Left ventricle myocardium inferior (tissue), 1 donor: ENCODE results near the gene TUBA8. TPM values are rescaled to one million over a fixed set of nuclear protein-coding genes. Genes with fewer than 3 reads are reported as not detected.

Experiments
- DNase-seq: peaks from one replicate; pipeline ENCODE4 v3.0.0-alpha.2; 2020
- H3K27ac ChIP-seq: fragments of 200-600 bp; replicated peaks from 2 replicates; pipeline ENCODE4 v1.8.0; 2021
- H3K27me3 ChIP-seq: fragments of 200-600 bp; 2 replicates; pipeline ENCODE4 v1.8.0; 2021; ENCODE audit warnings: low read depth
- H3K36me3 ChIP-seq: fragments of 200-600 bp; 2 replicates; pipeline ENCODE4 v1.8.0; 2021
- H3K4me1 ChIP-seq: fragments of 200-600 bp; 2 replicates; pipeline ENCODE4 v1.8.0; 2021
- H3K4me3 ChIP-seq: fragments of 200-600 bp; 2 replicates; pipeline ENCODE4 v1.8.0; 2021; ENCODE audit warnings: mild to moderate bottlenecking, moderate library complexity
- H3K9me3 ChIP-seq: fragments of 200-600 bp; replicated peaks from 2 replicates; pipeline ENCODE4 v1.8.0; 2021
- intact Hi-C: fragments of 100-400 bp; cut with micrococcal nuclease; formaldehyde crosslinking; loops from one replicate; pipeline ENCODE4 v1.11.0; 2022
- total RNA-seq: library from RNA; stranded (reverse); fragmentation: NEBNext Ultra II Directional; extraction: Animal tissue kit (Norgen Biotek cat#: 25700); gene quantifications from one replicate; pipeline ENCODE4 v1.2.1, GENCODE V29; 2021
- TF ChIP-seq, protein P1 (sequence below): fragments of 200-600 bp; IDR thresholded peaks from 2 replicates; pipeline ENCODE4 v1.8.0; 2021; ENCODE audit warnings: antibody characterized with exemption, mild to moderate bottlenecking, borderline replicate concordance
- donor health status: DM: no; HTN: yes; CAD: no; lungs with severe emphysema.

Gene TUBA8
- total RNA-seq, 1 donor from 2014 or later = 253 TPM

DNA sequence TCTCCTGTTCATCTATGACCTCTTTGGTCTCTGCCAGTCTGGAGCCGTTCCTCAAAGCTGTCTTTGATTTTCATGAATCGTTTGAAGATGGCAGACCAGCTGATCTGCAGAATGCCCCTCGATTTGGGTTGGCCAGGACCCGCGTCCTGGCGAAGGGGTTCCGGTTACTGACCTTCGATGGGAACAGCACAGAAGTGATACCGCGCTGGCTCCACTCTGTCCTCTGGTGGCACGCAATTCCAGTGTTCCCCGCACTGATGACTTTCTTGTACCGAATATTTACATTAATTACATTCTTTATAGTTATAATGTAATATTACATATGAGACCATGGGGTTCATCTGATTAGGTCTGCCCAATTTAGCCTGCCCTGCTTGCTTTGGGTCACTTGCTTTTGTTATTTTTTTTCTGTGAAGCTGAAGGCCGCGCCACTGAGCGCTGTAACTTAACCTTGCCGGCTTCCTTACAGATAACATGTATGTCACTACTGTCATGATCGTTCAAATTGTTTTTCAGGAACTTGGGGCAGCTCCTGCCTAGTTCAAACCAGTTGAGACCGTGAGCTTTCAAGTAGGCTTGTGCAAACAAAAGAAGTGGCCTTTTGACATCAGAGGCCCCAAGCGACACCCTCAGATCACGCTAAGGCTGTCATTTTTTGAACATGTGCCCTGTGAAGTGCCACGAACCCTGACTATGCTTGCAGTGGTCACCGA, 35.2 kb downstream of the TUBA8 start:
- intact Hi-C loops = no loop called here
- Histone ChIP-seq H3K27ac (no peak overlapping the region), H3K4me1 (peaks cover 19% of the 10 kb centered on the region), H3K27me3 (no peaks in the 10 kb centered on the region), H3K36me3 (peaks cover 4% of the 10 kb centered on the region), H3K9me3 (no peaks in the 10 kb centered on the region), H3K4me3 (no peak overlapping the region)
- no peak for DNase-seq
- TF ChIP-seq, protein P1, sequence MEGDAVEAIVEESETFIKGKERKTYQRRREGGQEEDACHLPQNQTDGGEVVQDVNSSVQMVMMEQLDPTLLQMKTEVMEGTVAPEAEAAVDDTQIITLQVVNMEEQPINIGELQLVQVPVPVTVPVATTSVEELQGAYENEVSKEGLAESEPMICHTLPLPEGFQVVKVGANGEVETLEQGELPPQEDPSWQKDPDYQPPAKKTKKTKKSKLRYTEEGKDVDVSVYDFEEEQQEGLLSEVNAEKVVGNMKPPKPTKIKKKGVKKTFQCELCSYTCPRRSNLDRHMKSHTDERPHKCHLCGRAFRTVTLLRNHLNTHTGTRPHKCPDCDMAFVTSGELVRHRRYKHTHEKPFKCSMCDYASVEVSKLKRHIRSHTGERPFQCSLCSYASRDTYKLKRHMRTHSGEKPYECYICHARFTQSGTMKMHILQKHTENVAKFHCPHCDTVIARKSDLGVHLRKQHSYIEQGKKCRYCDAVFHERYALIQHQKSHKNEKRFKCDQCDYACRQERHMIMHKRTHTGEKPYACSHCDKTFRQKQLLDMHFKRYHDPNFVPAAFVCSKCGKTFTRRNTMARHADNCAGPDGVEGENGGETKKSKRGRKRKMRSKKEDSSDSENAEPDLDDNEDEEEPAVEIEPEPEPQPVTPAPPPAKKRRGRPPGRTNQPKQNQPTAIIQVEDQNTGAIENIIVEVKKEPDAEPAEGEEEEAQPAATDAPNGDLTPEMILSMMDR = no peak

DNA sequence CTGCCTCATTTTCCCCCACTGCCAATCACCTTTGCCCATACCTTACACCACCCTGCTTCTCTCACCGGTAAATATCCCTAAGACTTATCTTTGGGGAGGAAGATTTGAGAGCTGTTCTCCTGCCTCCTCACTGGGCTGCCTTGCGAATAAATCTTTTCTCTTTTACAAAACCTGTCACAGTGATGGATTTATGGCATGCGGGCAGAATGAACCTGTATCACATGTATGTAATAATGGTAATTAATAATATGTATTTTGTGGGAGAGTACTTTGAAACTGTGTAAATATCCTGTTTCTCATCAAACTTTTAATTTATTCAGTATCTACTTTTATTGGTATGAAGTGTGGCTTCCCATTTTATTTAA, 35.8 kb downstream of the TUBA8 start:
- Histone ChIP-seq H3K4me3 (no peak overlapping the region), H3K27ac (no peak overlapping the region), H3K9me3 (no peaks in the 10 kb centered on the region), H3K36me3 (peaks cover 1% of the 10 kb centered on the region), H3K4me1 (peaks cover 21% of the 10 kb centered on the region), H3K27me3 (no peaks in the 10 kb centered on the region)
- intact Hi-C loops = no loop called here
- TF ChIP-seq, protein P1 = no peak
- DNase-seq = no peak

- TF ChIP-seq, protein P1 = no peak
- peaks cover 21% of the 10 kb centered on the region for H3K4me1 ChIP-seq
- H3K27me3 ChIP-seq = no peaks in the 10 kb centered on the region
- no peak overlapping the region for H3K27ac ChIP-seq
- intact Hi-C loops = no loop called here
- no peaks in the 10 kb centered on the region for H3K36me3 ChIP-seq
- H3K9me3 ChIP-seq = no peaks in the 10 kb centered on the region
- no peak overlapping the region for H3K4me3 ChIP-seq
- DNase-seq = no peak
These were observed 37.2 kb downstream of the TUBA8 start for GRCh38 chr22:18147791-18148190.

DNA sequence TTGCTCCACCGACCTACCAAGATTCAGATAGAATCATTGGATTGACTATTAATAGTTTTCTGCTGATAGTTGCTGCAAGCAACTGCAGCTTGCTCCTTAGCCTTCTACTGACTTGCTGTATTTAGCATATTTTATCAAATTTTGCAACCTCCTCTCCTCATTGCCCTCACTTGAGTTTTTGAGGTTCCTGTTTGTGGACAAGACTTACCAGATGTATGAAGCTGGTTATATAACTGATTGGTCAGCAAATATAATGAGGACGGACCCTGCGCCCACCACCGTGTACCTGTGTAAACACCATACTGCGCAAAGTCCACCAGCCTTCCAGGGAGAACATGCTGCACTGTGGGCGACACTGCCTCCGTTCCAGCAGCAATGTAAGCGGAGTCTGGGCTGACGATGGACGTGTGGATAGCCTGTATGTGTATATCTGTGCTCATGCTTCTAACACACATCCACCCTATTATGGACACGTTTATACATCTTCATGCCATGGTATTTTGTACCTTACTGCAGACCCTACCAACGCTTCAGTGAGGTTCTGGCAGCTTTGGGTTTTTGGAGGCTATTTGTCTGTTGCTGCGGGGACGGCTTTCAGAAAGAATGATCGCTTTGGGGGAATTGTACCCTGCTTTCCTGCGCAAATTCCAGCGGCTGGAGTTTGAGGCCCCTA, 37.8 kb downstream of the TUBA8 start:
- intact Hi-C loops = no loop called here
- DNase-seq = no peak
- Histone ChIP-seq H3K27ac (no peak overlapping the region), H3K4me1 (peaks cover 21% of the 10 kb centered on the region), H3K27me3 (no peaks in the 10 kb centered on the region), H3K4me3 (no peak overlapping the region), H3K36me3 (no peaks in the 10 kb centered on the region), H3K9me3 (no peaks in the 10 kb centered on the region)
- TF ChIP-seq, protein P1 = no peak

- no peak for DNase-seq
- Histone ChIP-seq H3K9me3 (no peaks in the 10 kb centered on the region), H3K4me1 (peaks cover 30% of the 10 kb centered on the region), H3K27me3 (no peaks in the 10 kb centered on the region), H3K36me3 (no peaks in the 10 kb centered on the region), H3K27ac (no peak overlapping the region), H3K4me3 (no peak overlapping the region)
- intact Hi-C loops = no loop called here
- TF ChIP-seq, protein P1 = no peak
These were observed 41.9 kb downstream of the TUBA8 start for GRCh38 chr22:18152519-18152918.
